H9 (cell line): ENCODE data around the gene ACSL4. TPM values are rescaled to one million over a fixed set of nuclear protein-coding genes. Genes with fewer than 3 reads are reported as not detected.

Experiments
- DNase-seq: peaks from one replicate; pipeline ENCODE4 v3.0.0-alpha.2; 2017
- H2AFZ ChIP-seq: one replicate; pipeline ENCODE4 v1.6.1; 2013; ENCODE audit warnings: mild to moderate bottlenecking, low read length, control low read depth, moderate library complexity
- H2AK5ac ChIP-seq: 2 replicates; pipeline ENCODE4 v1.6.1; 2013; ENCODE audit warnings: low read length, control low read depth, mixed read lengths; ENCODE audit not compliant: insufficient read length
- H2BK120ac ChIP-seq: one replicate; pipeline ENCODE4 v1.6.1; 2013; ENCODE audit warnings: low read depth, mild to moderate bottlenecking, low read length, control low read depth, inconsistent platforms; ENCODE audit not compliant: poor library complexity, severe bottlenecking
- H2BK12ac ChIP-seq: 2 replicates; pipeline ENCODE4 v1.6.1; 2013; ENCODE audit warnings: low read length, control low read depth, mixed read lengths, low read depth; ENCODE audit not compliant: insufficient read length
- H2BK15ac ChIP-seq: 2 replicates; pipeline ENCODE4 v1.6.1; 2013; ENCODE audit warnings: low read depth, low read length, control low read depth
- H2BK20ac ChIP-seq: one replicate; pipeline ENCODE4 v1.6.1; 2013; ENCODE audit warnings: low read depth, mild to moderate bottlenecking, low read length, control low read depth, inconsistent platforms; ENCODE audit not compliant: poor library complexity, severe bottlenecking
- H2BK5ac ChIP-seq: 2 replicates; pipeline ENCODE4 v1.6.1; 2013; ENCODE audit warnings: low read length, control low read depth, mixed read lengths; ENCODE audit not compliant: insufficient read length
- H3K14ac ChIP-seq: 2 replicates; pipeline ENCODE4 v1.6.1; 2013; ENCODE audit warnings: low read length, control low read depth; ENCODE audit not compliant: insufficient read depth
- H3K18ac ChIP-seq: 2 replicates; pipeline ENCODE4 v1.6.1; 2013; ENCODE audit warnings: low read depth, mild to moderate bottlenecking, mixed read lengths, low read length, control low read depth; ENCODE audit not compliant: insufficient read length
- H3K23ac ChIP-seq: 2 replicates; pipeline ENCODE4 v1.6.1; 2013; ENCODE audit warnings: low read length, control low read depth, mixed read lengths, low read depth; ENCODE audit not compliant: insufficient read length
- H3K23me2 ChIP-seq: 2 replicates; pipeline ENCODE4 v1.6.1; 2013; ENCODE audit warnings: low read depth, mild to moderate bottlenecking, mixed read lengths, low read length, control low read depth; ENCODE audit not compliant: insufficient read length, poor library complexity, severe bottlenecking
- H3K27ac ChIP-seq: 2 replicates; pipeline ENCODE4 v1.5.1; 2013; ENCODE audit warnings: low read length, control low read depth, mixed read lengths, low read depth; ENCODE audit not compliant: insufficient read length
- H3K27me3 ChIP-seq: 2 replicates; pipeline ENCODE4 v1.6.1; 2013; ENCODE audit warnings: low read length, control low read depth, inconsistent platforms; ENCODE audit not compliant: insufficient read depth
- H3K4ac ChIP-seq: 2 replicates; pipeline ENCODE4 v1.6.1; 2013; ENCODE audit warnings: low read depth, mild to moderate bottlenecking, control low read depth, inconsistent platforms, low read length, moderate library complexity
- H3K4me1 ChIP-seq: 2 replicates; pipeline ENCODE4 v1.6.1; 2013; ENCODE audit warnings: low read length, control low read depth, inconsistent platforms; ENCODE audit not compliant: insufficient read depth
- H3K4me2 ChIP-seq: 2 replicates; pipeline ENCODE4 v1.6.1; 2013; ENCODE audit warnings: low read length, control low read depth, mixed read lengths; ENCODE audit not compliant: insufficient read length, insufficient read depth
- H3K56ac ChIP-seq: 2 replicates; pipeline ENCODE4 v1.6.1; 2013; ENCODE audit warnings: low read depth, mild to moderate bottlenecking, mixed read lengths, low read length, control low read depth; ENCODE audit not compliant: insufficient read length
- H3K79me1 ChIP-seq: 2 replicates; pipeline ENCODE4 v1.6.1; 2013; ENCODE audit warnings: low read depth, mild to moderate bottlenecking, moderate library complexity, low read length, control low read depth, inconsistent platforms; ENCODE audit not compliant: insufficient read depth, poor library complexity, severe bottlenecking
- H3K79me2 ChIP-seq: 2 replicates; pipeline ENCODE4 v1.6.1; 2013; ENCODE audit warnings: low read length, control low read depth, inconsistent platforms; ENCODE audit not compliant: insufficient read depth
- H3K9ac ChIP-seq: 2 replicates; pipeline ENCODE4 v1.6.1; 2013; ENCODE audit warnings: low read length, control low read depth, mixed read lengths; ENCODE audit not compliant: insufficient read length; ENCODE audit errors: extremely low read depth
- H3K9me3 ChIP-seq: one replicate; pipeline ENCODE4 v1.6.1; 2013; ENCODE audit warnings: low read depth, low read length, inconsistent platforms; ENCODE audit not compliant: control insufficient read depth
- H3T11ph ChIP-seq: one replicate; pipeline ENCODE4 v1.6.1; 2013; ENCODE audit warnings: mild to moderate bottlenecking, low read length, control low read depth, inconsistent platforms
- H4K20me1 ChIP-seq: one replicate; pipeline ENCODE4 v1.6.1; 2013; ENCODE audit not compliant: control insufficient read depth, insufficient read length, insufficient read depth
- H4K5ac ChIP-seq: 2 replicates; pipeline ENCODE4 v1.6.1; 2013; ENCODE audit warnings: low read depth, mild to moderate bottlenecking, mixed read lengths, low read length, control low read depth; ENCODE audit not compliant: insufficient read length
- H4K8ac ChIP-seq: replicated peaks from 2 replicates; pipeline ENCODE4 v1.6.1; 2013; ENCODE audit warnings: low read length, control low read depth, mixed read lengths, low read depth; ENCODE audit not compliant: insufficient read length
- H4K91ac ChIP-seq: 2 replicates; pipeline ENCODE4 v1.6.1; 2013; ENCODE audit warnings: low read depth, mild to moderate bottlenecking, moderate library complexity, mixed read lengths, low read length, control low read depth; ENCODE audit not compliant: insufficient read length
- H3K27ac Mint-ChIP-seq, 3 experiments: 2 replicates in 2 of 3; 3 replicates in 1 of 3; pipeline ENCODE4 v1.8.0; 2020 to 2021; ENCODE audit warnings: mixed read lengths in 3 of 3, mild to moderate bottlenecking in 1 of 3, moderate library complexity in 1 of 3
- H3K27me3 Mint-ChIP-seq: 2 replicates; pipeline ENCODE4 v1.8.0; 2021; ENCODE audit warnings: low read depth, mild to moderate bottlenecking, moderate library complexity, mixed read lengths
- H3K36me3 Mint-ChIP-seq, 3 experiments: 2 replicates in 2 of 3; 3 replicates in 1 of 3; pipeline ENCODE4 v1.8.0; 2020 to 2021; ENCODE audit warnings: low read depth in 3 of 3, mixed read lengths in 3 of 3; ENCODE audit not compliant: insufficient read depth in 1 of 3
- H3K4me1 Mint-ChIP-seq, 2 experiments: 2 replicates each; pipeline ENCODE4 v1.8.0; 2020; ENCODE audit warnings: mixed read lengths in 2 of 2
- H3K4me3 Mint-ChIP-seq, 2 experiments: 2 replicates in 1 of 2; 3 replicates in 1 of 2; pipeline ENCODE4 v1.8.0; 2020 to 2021; ENCODE audit warnings: mild to moderate bottlenecking in 2 of 2, mixed read lengths in 2 of 2, moderate library complexity in 1 of 2
- H3K9me3 Mint-ChIP-seq, 2 experiments: 2 replicates in 1 of 2; 3 replicates in 1 of 2; pipeline ENCODE4 v1.8.0; 2020; ENCODE audit warnings: mild to moderate bottlenecking in 2 of 2, mixed read lengths in 2 of 2, moderate library complexity in 1 of 2
- WGBS: extraction: QIAGEN DNeasy Blood & Tissue Kit; methylation state at CpG from one replicate; pipeline ENCODE4 v1.1.7; 2013; ENCODE audit warnings: missing lambda C conversion rate, low lambda C conversion rate, mixed read lengths; ENCODE audit not compliant: insufficient read length; ENCODE audit errors: extremely low coverage; 5-methylcytosine and 5-hydroxymethylcytosine counted together
- total RNA-seq: library from RNA; stranded (reverse); gene quantifications from 2 replicates; pipeline ENCODE4 v1.2.1, GENCODE V29; 2021
- TF ChIP-seq, protein P1 (sequence below): fragments of 200-600 bp; sonication (generic); conservative IDR thresholded peaks from 3 replicates; pipeline ENCODE4 v1.8.0; 2021; ENCODE audit warnings: antibody characterized with exemption, mild to moderate bottlenecking

Gene ACSL4
- total RNA-seq, 1 experiment from 2014 or later: 41.6 TPM

DNA sequence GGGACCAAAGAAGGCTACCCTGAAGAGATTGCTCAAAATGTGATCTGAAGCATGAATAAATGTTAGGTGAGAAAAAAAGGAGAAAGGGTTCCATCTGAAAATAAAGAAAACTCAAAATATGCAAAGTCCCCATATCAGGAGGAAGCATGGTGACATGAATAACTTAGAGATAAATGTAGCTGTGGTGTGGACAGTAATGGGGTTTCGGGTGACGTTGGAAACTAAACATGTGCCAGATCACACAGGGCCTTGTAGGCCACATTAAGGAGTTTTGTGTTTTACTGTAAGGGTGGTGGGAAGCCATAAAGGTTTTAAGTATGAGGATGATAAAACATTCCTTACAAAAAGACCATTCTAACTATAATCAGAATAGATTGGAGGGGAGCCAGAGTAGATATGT lies 40.3 kb upstream of the ACSL4 start:
- peaks cover 14 to 19% of the 10 kb centered on the region in 2 experiments for H3K4me1 Mint-ChIP-seq
- Histone ChIP-seq H2AFZ (no peak overlapping the region), H2BK12ac (no peak overlapping the region), H4K5ac (no peak overlapping the region), H3K79me2 (no peaks in the 10 kb centered on the region), H3K9me3 (no peaks in the 10 kb centered on the region), H3K4me1 (no peaks in the 10 kb centered on the region; the same call in 1 of the 2 replicates), H3K79me1 (no peaks in the 10 kb centered on the region), H3K27me3 (no peaks in the 10 kb centered on the region), H2BK5ac (no peak overlapping the region), H3K14ac (no peak overlapping the region), H2AK5ac (no peak overlapping the region), H2BK20ac (no peak overlapping the region), H4K20me1 (no peaks in the 10 kb centered on the region), H4K91ac (no peak overlapping the region), H2BK120ac (no peak overlapping the region), H3K9ac (no peak overlapping the region), H3K4ac (no peak overlapping the region), H3T11ph (no peak overlapping the region), H3K4me2 (no peak overlapping the region), H3K23me2 (no peaks in the 10 kb centered on the region), H3K23ac (no peak overlapping the region), H3K56ac (no peak overlapping the region), H3K27ac (no peak overlapping the region), H2BK15ac (no peak overlapping the region), H4K8ac (no peak overlapping the region), H3K18ac (no peak overlapping the region)
- peaks cover 12 to 20% of the 10 kb centered on the region in 2 experiments; a peak in 4 of 5 replicates for H3K9me3 Mint-ChIP-seq
- WGBS: no CpG with 5 or more reads among the region's 2 CpGs
- peaks cover 1% of the 10 kb centered on the region for H3K27me3 Mint-ChIP-seq
- H3K4me3 Mint-ChIP-seq: no peak overlapping the region
- no peak overlapping the region for H3K27ac Mint-ChIP-seq
- TF ChIP-seq, protein P1, sequence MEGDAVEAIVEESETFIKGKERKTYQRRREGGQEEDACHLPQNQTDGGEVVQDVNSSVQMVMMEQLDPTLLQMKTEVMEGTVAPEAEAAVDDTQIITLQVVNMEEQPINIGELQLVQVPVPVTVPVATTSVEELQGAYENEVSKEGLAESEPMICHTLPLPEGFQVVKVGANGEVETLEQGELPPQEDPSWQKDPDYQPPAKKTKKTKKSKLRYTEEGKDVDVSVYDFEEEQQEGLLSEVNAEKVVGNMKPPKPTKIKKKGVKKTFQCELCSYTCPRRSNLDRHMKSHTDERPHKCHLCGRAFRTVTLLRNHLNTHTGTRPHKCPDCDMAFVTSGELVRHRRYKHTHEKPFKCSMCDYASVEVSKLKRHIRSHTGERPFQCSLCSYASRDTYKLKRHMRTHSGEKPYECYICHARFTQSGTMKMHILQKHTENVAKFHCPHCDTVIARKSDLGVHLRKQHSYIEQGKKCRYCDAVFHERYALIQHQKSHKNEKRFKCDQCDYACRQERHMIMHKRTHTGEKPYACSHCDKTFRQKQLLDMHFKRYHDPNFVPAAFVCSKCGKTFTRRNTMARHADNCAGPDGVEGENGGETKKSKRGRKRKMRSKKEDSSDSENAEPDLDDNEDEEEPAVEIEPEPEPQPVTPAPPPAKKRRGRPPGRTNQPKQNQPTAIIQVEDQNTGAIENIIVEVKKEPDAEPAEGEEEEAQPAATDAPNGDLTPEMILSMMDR: no peak
- H3K36me3 Mint-ChIP-seq: peaks cover 0 to 9% (median 9%) of the 10 kb centered on the region in 3 experiments; a peak in 5 of 7 replicates
- DNase-seq: no peak
